Mesenchymal stem cell (in vitro differentiated cells and primary cell): ENCODE data around the gene TRAFD1.

ENCODE experiments used
- DNase-seq: peaks from one replicate; pipeline ENCODE4 v3.0.0-alpha.2; 2013
- H2AFZ ChIP-seq: one replicate; pipeline ENCODE4 v1.6.1; 2013; ENCODE audit warnings: low read depth, mild to moderate bottlenecking, control low read depth, inconsistent platforms, low read length, moderate library complexity
- H2AK5ac ChIP-seq: 2 replicates; pipeline ENCODE4 v1.6.1; 2013; ENCODE audit warnings: low read length, moderate library complexity, mild to moderate bottlenecking, inconsistent platforms; ENCODE audit not compliant: severe bottlenecking
- H2BK120ac ChIP-seq: one replicate; pipeline ENCODE4 v1.6.1; 2013; ENCODE audit warnings: low read depth, mild to moderate bottlenecking, inconsistent platforms, low read length, moderate library complexity
- H2BK12ac ChIP-seq, 2 experiments: one replicate each; pipeline ENCODE4 v1.6.1; 2013; ENCODE audit warnings: inconsistent platforms in 2 of 2, low read length in 2 of 2, mild to moderate bottlenecking in 2 of 2, moderate library complexity in 2 of 2, control low read depth in 1 of 2
- H2BK15ac ChIP-seq: one replicate; pipeline ENCODE4 v1.6.1; 2013; ENCODE audit warnings: mild to moderate bottlenecking, low read depth, inconsistent platforms; ENCODE audit not compliant: poor library complexity, severe bottlenecking
- H2BK5ac ChIP-seq: 2 replicates; pipeline ENCODE4 v1.6.1; 2013; ENCODE audit warnings: low read depth, mild to moderate bottlenecking, low read length, control low read depth, inconsistent platforms; ENCODE audit not compliant: poor library complexity, severe bottlenecking
- H3K14ac ChIP-seq, 2 experiments: one replicate each; pipeline ENCODE4 v1.6.1; 2013; ENCODE audit warnings: inconsistent platforms in 2 of 2, low read length in 2 of 2, control low read depth in 1 of 2, mild to moderate bottlenecking in 1 of 2, moderate library complexity in 1 of 2
- H3K18ac ChIP-seq, 2 experiments: one replicate each; pipeline ENCODE4 v1.6.1; 2013; ENCODE audit warnings: inconsistent platforms in 2 of 2, low read length in 2 of 2, control low read depth in 1 of 2, low read depth in 1 of 2, mild to moderate bottlenecking in 1 of 2
- H3K23ac ChIP-seq, 2 experiments: one replicate each; pipeline ENCODE4 v1.6.1; 2013; ENCODE audit warnings: inconsistent platforms in 2 of 2, low read length in 2 of 2, mild to moderate bottlenecking in 2 of 2, moderate library complexity in 2 of 2, control low read depth in 1 of 2
- H3K27ac ChIP-seq: 2 replicates; pipeline ENCODE4 v1.5.1; 2013; ENCODE audit warnings: mild to moderate bottlenecking, moderate library complexity, low read length, control low read depth, inconsistent platforms; ENCODE audit not compliant: poor library complexity, severe bottlenecking
- H3K27me3 ChIP-seq, 2 experiments: 2 replicates each; pipeline versions ENCODE4 v1.6.1 to v1.7.0; 2013; ENCODE audit warnings: low read length in 2 of 2, mild to moderate bottlenecking in 2 of 2, moderate library complexity in 2 of 2, control low read depth in 1 of 2, inconsistent platforms in 1 of 2; ENCODE audit not compliant: control insufficient read depth in 1 of 2, insufficient read depth in 1 of 2
- H3K36me3 ChIP-seq, 2 experiments: 2 replicates each; pipeline versions ENCODE4 v1.6.1 to v1.7.0; 2013; ENCODE audit warnings: low read length in 2 of 2, control low read depth in 1 of 2, inconsistent platforms in 1 of 2, low read depth in 1 of 2, mild to moderate bottlenecking in 1 of 2; ENCODE audit not compliant: insufficient read depth in 2 of 2, control insufficient read depth in 1 of 2
- H3K4ac ChIP-seq, 2 experiments: one replicate each; pipeline ENCODE4 v1.6.1; 2013; ENCODE audit warnings: inconsistent platforms in 2 of 2, low read length in 2 of 2, mild to moderate bottlenecking in 2 of 2, moderate library complexity in 2 of 2, control low read depth in 1 of 2, low read depth in 1 of 2
- H3K4me1 ChIP-seq: 2 replicates; pipeline ENCODE4 v1.6.1; 2013; ENCODE audit warnings: low read depth, low read length, control low read depth; ENCODE audit not compliant: control insufficient read depth, insufficient read depth
- H3K4me2 ChIP-seq: 2 replicates; pipeline ENCODE4 v1.6.1; 2013; ENCODE audit warnings: low read length, mild to moderate bottlenecking, inconsistent platforms; ENCODE audit not compliant: poor library complexity, severe bottlenecking
- H3K4me3 ChIP-seq, 2 experiments: 2 replicates each; pipeline versions ENCODE4 v1.5.1 to v1.7.0; 2013; ENCODE audit warnings: low read length in 2 of 2, mild to moderate bottlenecking in 2 of 2, control low read depth in 1 of 2, low read depth in 1 of 2; ENCODE audit not compliant: insufficient read depth in 1 of 2
- H3K79me1 ChIP-seq: replicated peaks from 2 replicates; pipeline ENCODE4 v1.6.1; 2013; ENCODE audit warnings: mild to moderate bottlenecking, control low read depth, low read length, inconsistent platforms; ENCODE audit not compliant: poor library complexity, severe bottlenecking
- H3K9ac ChIP-seq: 2 replicates; pipeline ENCODE4 v1.7.0; 2013; ENCODE audit warnings: mild to moderate bottlenecking, low read length, moderate library complexity
- H3K9me3 ChIP-seq: 2 replicates; pipeline ENCODE4 v1.7.0; 2013; ENCODE audit warnings: mild to moderate bottlenecking, low read length; ENCODE audit not compliant: control insufficient read depth
- H4K8ac ChIP-seq: one replicate; pipeline ENCODE4 v1.6.1; 2013; ENCODE audit warnings: inconsistent platforms, mild to moderate bottlenecking, low read length, moderate library complexity
- H4K91ac ChIP-seq: one replicate; pipeline ENCODE4 v1.6.1; 2013; ENCODE audit warnings: mild to moderate bottlenecking, low read length, inconsistent platforms
- WGBS: methylation state at CpG from one replicate; pipeline ENCODE4 v1.1.7; 2013; ENCODE audit warnings: mixed read lengths; 5-methylcytosine and 5-hydroxymethylcytosine counted together

The TRAFD1 gene

GRCh38 chr12:112140728-112141127, 15.4 kb downstream of the TRAFD1 start:
- Histone ChIP-seq H3K9me3 (no peaks in the 10 kb centered on the region), H2BK5ac (no peak overlapping the region), H3K4me3 (no peak overlapping the region), H3K36me3 (peaks cover 57 to 92% of the 10 kb centered on the region in 2 experiments), H4K91ac (no peak overlapping the region), H3K4me2 (no peak overlapping the region), H2AFZ (no peak overlapping the region), H4K8ac (no peak overlapping the region), H2BK15ac (no peak overlapping the region), H3K18ac (no peak overlapping the region), H2BK12ac (no peak overlapping the region), H3K4me1 (no peaks in the 10 kb centered on the region), H3K27ac (no peak overlapping the region), H3K27me3 (no peaks in the 10 kb centered on the region), H3K14ac (no peak overlapping the region), H2AK5ac (no peak overlapping the region), H3K9ac (no peak overlapping the region), H3K79me1 (peaks cover 6% of the 10 kb centered on the region), H2BK120ac (no peak overlapping the region), H3K23ac (no peak overlapping the region), H3K4ac (no peak overlapping the region)
- 96% methylated on average over 4 of the region's 5 CpGs for WGBS
- DNase-seq, result no peak

- H3K18ac ChIP-seq, result no peak overlapping the region
- no peak overlapping the region for H2BK120ac ChIP-seq
- H3K79me1 ChIP-seq, result peaks cover 7% of the 10 kb centered on the region
- H3K23ac ChIP-seq, result no peak overlapping the region
- H4K8ac ChIP-seq, result no peak overlapping the region
- no peak overlapping the region for H3K9ac ChIP-seq
- no peak overlapping the region for H3K27ac ChIP-seq
- H2AK5ac ChIP-seq, result no peak overlapping the region
- peaks cover 48 to 89% of the 10 kb centered on the region in 2 experiments for H3K36me3 ChIP-seq
- H3K4me3 ChIP-seq, result no peak overlapping the region
- H3K4me2 ChIP-seq, result no peak overlapping the region
- H3K4ac ChIP-seq, result no peak overlapping the region
- no peak overlapping the region for H2BK5ac ChIP-seq
- no peak overlapping the region for H3K14ac ChIP-seq
- no peak overlapping the region for H2BK15ac ChIP-seq
- no peaks in the 10 kb centered on the region for H3K9me3 ChIP-seq
- no peak overlapping the region for H2AFZ ChIP-seq
- no peak overlapping the region for H2BK12ac ChIP-seq
- no peak for DNase-seq
- no CpG with 5 or more reads among the region's 1 CpG for WGBS
- peaks cover 6% of the 10 kb centered on the region for H3K4me1 ChIP-seq
- H3K27me3 ChIP-seq, result no peaks in the 10 kb centered on the region
- no peak overlapping the region for H4K91ac ChIP-seq
Measured at GRCh38 chr12:112146123-112146522, 20.8 kb downstream of the TRAFD1 start.

- Histone ChIP-seq H3K27me3 (no peaks in the 10 kb centered on the region), H3K27ac (peak overlapping the region; percentile 79), H3K4me1 (peaks cover 6% of the 10 kb centered on the region), H2BK5ac (no peak overlapping the region), H3K4me2 (no peak overlapping the region), H2BK12ac (no peak overlapping the region), H3K14ac (no peak overlapping the region), H3K23ac (no peak overlapping the region), H2BK15ac (no peak overlapping the region), H2AFZ (no peak overlapping the region), H3K4ac (no peak overlapping the region), H3K9ac (no peak overlapping the region), H4K91ac (no peak overlapping the region), H3K36me3 (peaks cover 62 to 92% of the 10 kb centered on the region in 2 experiments), H2AK5ac (no peak overlapping the region), H3K4me3 (no peak overlapping the region), H4K8ac (no peak overlapping the region), H3K9me3 (no peaks in the 10 kb centered on the region), H3K79me1 (peaks cover 12% of the 10 kb centered on the region), H3K18ac (no peak overlapping the region), H2BK120ac (no peak overlapping the region)
- peak; percentile 42 for DNase-seq
- WGBS, result 71% methylated on average over 3 of the region's 3 CpGs
Measured at GRCh38 chr12:112148031-112148513, 22.7 kb downstream of the TRAFD1 start.

GRCh38 chr12:112149596-112149995, 24.2 kb downstream of the TRAFD1 start:
- no peak overlapping the region for H3K4me3 ChIP-seq
- H3K4me1 ChIP-seq, result peaks cover 6% of the 10 kb centered on the region
- no peak overlapping the region for H2AK5ac ChIP-seq
- peaks cover 67 to 92% of the 10 kb centered on the region in 2 experiments for H3K36me3 ChIP-seq
- no peak overlapping the region for H4K91ac ChIP-seq
- H4K8ac ChIP-seq, result no peak overlapping the region
- H3K14ac ChIP-seq, result no peak overlapping the region
- H2BK15ac ChIP-seq, result no peak overlapping the region
- WGBS, result 93% methylated on average over 5 of the region's 5 CpGs
- DNase-seq, result no peak
- H3K79me1 ChIP-seq, result peaks cover 13% of the 10 kb centered on the region
- H2BK12ac ChIP-seq, result no peak overlapping the region
- no peak overlapping the region for H2BK120ac ChIP-seq
- H3K18ac ChIP-seq, result no peak overlapping the region
- no peak overlapping the region for H3K27ac ChIP-seq
- no peak overlapping the region for H3K4ac ChIP-seq
- no peak overlapping the region for H3K9ac ChIP-seq
- no peak overlapping the region for H2AFZ ChIP-seq
- no peaks in the 10 kb centered on the region for H3K27me3 ChIP-seq
- no peaks in the 10 kb centered on the region for H3K9me3 ChIP-seq
- no peak overlapping the region for H2BK5ac ChIP-seq
- H3K23ac ChIP-seq, result no peak overlapping the region
- no peak overlapping the region for H3K4me2 ChIP-seq
